K562 (cell line): ENCODE results near the gene GEMIN7. TPM values are rescaled to one million over a fixed set of nuclear protein-coding genes. Genes with fewer than 3 reads are reported as not detected.

ENCODE experiments used
- ATF1 ChIP-seq, 2 experiments: fragments of 450-650 bp in 1 of 2; IDR thresholded peaks; 2 replicates each; pipeline ENCODE4 v1.6.1; 2016; ENCODE audit warnings: missing compliant biosample characterization in 1 of 2, missing genetic modification characterization in 1 of 2
- ESRRA ChIP-seq: fragments of 450-650 bp; IDR thresholded peaks from 2 replicates; pipeline ENCODE4 v1.6.1; 2014; ENCODE audit warnings: low read depth, mild to moderate bottlenecking, moderate library complexity, borderline replicate concordance
- FOXJ2 ChIP-seq: fragments of 200-800 bp; sonication (Bioruptor generic); IDR thresholded peaks from 2 replicates; pipeline ENCODE4 v1.6.1; 2016; ENCODE audit warnings: missing genetic modification characterization, missing compliant biosample characterization
- HMG20A ChIP-seq: fragments of 450-650 bp; formaldehyde crosslinking; conservative IDR thresholded peaks from 2 replicates; pipeline ENCODE4 v1.4.0; 2020; ENCODE audit warnings: mild to moderate bottlenecking, mixed read lengths
- MNT ChIP-seq, 2 experiments: fragments of 450-650 bp; conservative IDR thresholded peaks; 2 replicates each; pipeline ENCODE4 v1.6.1; 2017; ENCODE audit warnings: mild to moderate bottlenecking in 2 of 2, moderate library complexity in 2 of 2
- RBBP5 ChIP-seq: fragments of 200-600 bp; sonication (generic); IDR thresholded peaks from 2 replicates; pipeline ENCODE4 v1.6.1; 2012; ENCODE audit warnings: borderline replicate concordance, mild to moderate bottlenecking, low read length, control low read depth, inconsistent platforms; ENCODE audit not compliant: insufficient read depth, poor library complexity, severe bottlenecking
- RBFOX2 ChIP-seq: fragments of 200-400 bp; formaldehyde crosslinking; IDR thresholded peaks from 2 replicates; pipeline ENCODE4 v1.6.1; 2017; ENCODE audit warnings: low read depth, mild to moderate bottlenecking, low read length, moderate library complexity
- RBM17 ChIP-seq: fragments of 200-400 bp; formaldehyde crosslinking; IDR thresholded peaks from 2 replicates; pipeline ENCODE4 v1.6.1; 2017; ENCODE audit warnings: low read depth, mild to moderate bottlenecking, low read length, borderline replicate concordance
- RUNX1 ChIP-seq: sonication (generic); IDR thresholded peaks from 2 replicates; pipeline ENCODE4 v1.6.1; 2016; ENCODE audit warnings: antibody characterized with exemption, low read depth
- SMAD2 ChIP-seq: fragments of 150-350 bp; IDR thresholded peaks from 2 replicates; pipeline ENCODE4 v1.6.1; 2014; ENCODE audit warnings: low read depth, mild to moderate bottlenecking, low read length
- TARDBP ChIP-seq: fragments of 450-650 bp; IDR thresholded peaks from 2 replicates; pipeline ENCODE4 v1.6.1; 2016
- TOE1 ChIP-seq, 2 experiments: fragments of 450-650 bp in 1 of 2; sonication (generic) in 1 of 2; formaldehyde crosslinking in 1 of 2; IDR thresholded peaks; 2 replicates each; pipeline versions ENCODE4 v1.7.1 to v1.8.0; 2016 to 2022; ENCODE audit warnings: borderline replicate concordance in 2 of 2, mild to moderate bottlenecking in 2 of 2, antibody characterized with exemption in 1 of 2, inconsistent platforms in 1 of 2, low read depth in 1 of 2, missing genetic modification reagents in 1 of 2, moderate library complexity in 1 of 2
- ZC3H11A ChIP-seq: IDR thresholded peaks from 2 replicates; pipeline ENCODE4 v1.6.1; 2012; ENCODE audit warnings: low read depth, low read length, improper control_type of control experiment
- ZNF165 ChIP-seq: fragments of 250-450 bp; sonication (Bioruptor Pico); IDR thresholded peaks from 2 replicates; pipeline ENCODE4 v1.4.0; 2020; ENCODE audit warnings: borderline replicate concordance
- ZNF212 ChIP-seq: fragments of 450-650 bp; formaldehyde crosslinking; IDR thresholded peaks from 2 replicates; pipeline ENCODE4 v1.4.0; 2020; ENCODE audit warnings: mild to moderate bottlenecking
- ZNF318 ChIP-seq, 2 experiments: fragments of 450-650 bp; IDR thresholded peaks; 2 replicates each; pipeline ENCODE4 v1.6.1; 2016; ENCODE audit warnings: mild to moderate bottlenecking in 2 of 2, borderline replicate concordance in 1 of 2, low read depth in 1 of 2, moderate library complexity in 1 of 2
- ZNF780A ChIP-seq: fragments of 250-450 bp; sonication (Bioruptor Pico); IDR thresholded peaks from 2 replicates; pipeline ENCODE4 v1.5.0; 2021; ENCODE audit warnings: mild to moderate bottlenecking
- polyA plus RNA-seq, 8 experiments: library from polyadenylated mRNA; depleted of rRNA in 4 of 8; stranded (reverse) in 5 of 8; unstranded in 3 of 8; fragments of >200 nt; fragmentation: Nextera tagmentation in 2 of 8; fragmentation: Illumina TruSeq in 1 of 8; extraction: Ambion mirVana in 2 of 8; extraction: Trizol in 1 of 8; gene quantifications; 2 replicates each; pipeline versions ENCODE4 v1.2.1 to v1.2.3, GENCODE V29; 2011 to 2014; ENCODE audit warnings: inconsistent platforms in 1 of 8, missing spikeins in 1 of 8
- total RNA-seq, 7 experiments: library from RNA; depleted of rRNA in 6 of 7; stranded (reverse); fragments of >200 nt in 6 of 7; fragmentation: Illumina TruSeq in 2 of 7; extraction: Trizol in 2 of 7; gene quantifications; 2 replicates each; pipeline versions ENCODE4 v1.2.1 to v1.2.3, GENCODE V29; 2011 to 2021; ENCODE audit warnings: low replicate concordance in 1 of 7

GEMIN7 gene
- total and polyA plus RNA-seq, 9 of the 15 experiments (the other 6 are each of a cell fraction or from before 2014, with no cell fraction given): 23.1 to 124 (median 54.9) TPM

- TF ChIP-seq ATF1 (CRISPR knock-in tag; IDR thresholded peaks at IDR 0.05) (no peak), ATF1 (tag; IDR thresholded peaks at IDR 0.05) (peak; percentile 62), ZC3H11A (no peak), RBM17 (no peak), ZNF212 (CRISPR knock-in tag) (no peak), FOXJ2 (tag) (no peak), ZNF780A (CRISPR knock-in tag) (no peak), MNT (conservative IDR thresholded peaks at IDR 0.05) (peak; percentile 34 to 60; a peak in 3 of 4 replicates), SMAD2 (no peak), ZNF318 (IDR thresholded peaks at IDR 0.05; ENCODE audit: borderline replicate concordance in 1 of 2, low read depth in 1 of 2) (no peak), ESRRA (no peak), TARDBP (no peak), RBBP5 (peak; percentile 37), RBFOX2 (peak; percentile 70), TOE1 (IDR thresholded peaks at IDR 0.05; ENCODE audit: borderline replicate concordance) (peak; percentile 77), TOE1 (CRISPR knock-in tag; IDR thresholded peaks at IDR 0.05; ENCODE audit: borderline replicate concordance, low read depth) (no peak), ZNF165 (no peak), HMG20A (CRISPR knock-in tag) (no peak), RUNX1 (no peak)
These were observed 12.2 kb downstream of the GEMIN7 start (continued) for GRCh38 chr19:45091031-45091923.
